ENCODE measurements around the gene GBP2.

DNA sequence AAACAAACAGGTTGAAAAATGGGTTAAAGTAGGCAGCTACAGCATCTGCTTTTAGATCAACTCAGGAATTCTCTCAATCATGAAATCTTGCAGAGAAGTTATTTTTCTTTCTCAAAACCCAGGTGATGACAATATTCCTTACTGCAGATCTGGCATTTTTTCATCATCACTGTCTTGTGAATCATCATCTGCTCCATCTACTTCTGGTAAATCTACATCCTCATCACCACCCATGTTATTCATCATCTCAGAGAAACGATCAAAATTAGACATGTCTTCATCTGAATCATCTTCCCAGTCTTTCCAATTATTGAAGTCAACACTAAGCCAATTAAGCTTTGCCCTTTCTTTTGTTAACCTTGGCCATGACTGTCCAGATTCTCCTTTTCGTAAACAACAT lies 21.8 kb downstream of the GBP2 start:
- no peak for TF ChIP-seq POLR2AphosphoS5 (IDR thresholded peaks at IDR 0.05; ENCODE audit: insufficient read depth in 1 of 2, low read depth in 1 of 2)
- TF ChIP-seq CTCF (IDR thresholded peaks at IDR 0.05), result no peak
- no peak for TF ChIP-seq POLR2A (IDR thresholded peaks at IDR 0.05)

All from vagina (tissue), 2 donors.